PC-3 (cell line): ENCODE measurements around the gene GRM6.

ENCODE experiments used
- CTCF ChIP-seq: fragments of 300-600 bp; sonication (generic); conservative IDR thresholded peaks from 2 replicates; pipeline ENCODE4 v1.5.1; 2017; ENCODE audit warnings: antibody characterized with exemption, low read depth, mild to moderate bottlenecking, low read length
- EZH2 ChIP-seq: fragments of 300-600 bp; sonication (generic); IDR thresholded peaks from one replicate; pipeline ENCODE4 v1.6.1; 2017; ENCODE audit warnings: antibody characterized with exemption, mild to moderate bottlenecking, low read length; ENCODE audit not compliant: unreplicated experiment

GRCh38 chr5:178965465-178966055, 29.6 kb downstream of the GRM6 start:
- TF ChIP-seq EZH2 (no peak), CTCF (no peak)
